Keratinocyte (primary cell): ENCODE measurements around the gene ADGRG1. TPM values are rescaled to one million over a fixed set of nuclear protein-coding genes. Genes with fewer than 3 reads are reported as not detected.

Experiments
- DNase-seq: peaks from one replicate; pipeline ENCODE4 v3.0.0-alpha.2; 2011; ENCODE audit warnings: low read depth, missing footprints, low spot score
- FAIRE-seq: peaks from 2 replicates; lab custom pipeline; 2011; peaks lifted over from hg19 to GRCh38; lab: Jason Lieb, UNC
- H2AFZ ChIP-seq: 2 replicates; pipeline ENCODE4 v1.6.0; 2012; ENCODE audit warnings: low read length, control low read depth, inconsistent platforms; ENCODE audit not compliant: control insufficient read depth
- H3K27ac ChIP-seq: 2 replicates; pipeline ENCODE4 v1.5.1; 2011; ENCODE audit warnings: low read length; ENCODE audit not compliant: control insufficient read depth, insufficient read depth
- H3K27me3 ChIP-seq: 3 replicates; pipeline ENCODE4 v1.6.0; 2011; ENCODE audit warnings: low read length; ENCODE audit not compliant: control insufficient read depth, insufficient read depth; ENCODE audit errors: extremely low read depth
- H3K36me3 ChIP-seq, 2 experiments: 2 replicates in 1 of 2; 3 replicates in 1 of 2; pipeline ENCODE4 v1.5.1; 2011; ENCODE audit warnings: low read length in 2 of 2, mild to moderate bottlenecking in 1 of 2; ENCODE audit not compliant: control insufficient read depth in 2 of 2, insufficient read depth in 2 of 2; ENCODE audit errors: extremely low read depth in 1 of 2
- H3K4me1 ChIP-seq: 3 replicates; pipeline ENCODE4 v1.5.1; 2011; ENCODE audit warnings: low read length; ENCODE audit not compliant: control insufficient read depth, insufficient read depth; ENCODE audit errors: extremely low read depth
- H3K4me2 ChIP-seq: 3 replicates; pipeline ENCODE4 v1.6.0; 2011; ENCODE audit warnings: low read depth, low read length; ENCODE audit not compliant: control insufficient read depth, insufficient read depth; ENCODE audit errors: extremely low read depth
- H3K4me3 ChIP-seq, 3 experiments: fragments of 200-600 bp in 1 of 3; sonication (generic) in 1 of 3; 2 replicates in 2 of 3; 3 replicates in 1 of 3; pipeline ENCODE4 v1.5.1; 2011 to 2016; ENCODE audit warnings: low read length in 3 of 3, mild to moderate bottlenecking in 3 of 3, control low read depth in 2 of 3, inconsistent platforms in 1 of 3, low read depth in 1 of 3, mixed read lengths in 1 of 3, mixed run types in 1 of 3, moderate library complexity in 1 of 3; ENCODE audit not compliant: control insufficient read depth in 2 of 3, insufficient read depth in 2 of 3; ENCODE audit errors: extremely low read depth in 1 of 3
- H3K79me2 ChIP-seq: 2 replicates; pipeline ENCODE4 v1.6.0; 2012; ENCODE audit warnings: low read length; ENCODE audit not compliant: control insufficient read depth, insufficient read depth
- H3K9ac ChIP-seq: 3 replicates; pipeline ENCODE4 v1.6.0; 2011; ENCODE audit warnings: low read length; ENCODE audit not compliant: control insufficient read depth, insufficient read depth; ENCODE audit errors: extremely low read depth
- H3K9me1 ChIP-seq: 3 replicates; pipeline ENCODE4 v1.6.0; 2011; ENCODE audit warnings: low read length; ENCODE audit not compliant: control insufficient read depth, insufficient read depth; ENCODE audit errors: extremely low read depth
- H3K9me3 ChIP-seq: 2 replicates; pipeline ENCODE4 v1.5.1; 2012; ENCODE audit warnings: low read depth, low read length; ENCODE audit not compliant: control insufficient read depth
- H4K20me1 ChIP-seq: 3 replicates; pipeline ENCODE4 v1.6.0; 2011; ENCODE audit warnings: low read length; ENCODE audit not compliant: control insufficient read depth, insufficient read depth; ENCODE audit errors: extremely low read depth
- CTCF ChIP-seq, 3 experiments: IDR thresholded peaks in 1 of 3; conservative IDR thresholded peaks in 1 of 3; optimal IDR thresholded peaks in 1 of 3; 2 replicates in 2 of 3; 3 replicates in 1 of 3; pipeline versions ENCODE3 to v1.5.1; 2011; ENCODE audit warnings: low read length in 3 of 3, mild to moderate bottlenecking in 3 of 3, moderate library complexity in 2 of 3, control low read depth in 1 of 3, inconsistent platforms in 1 of 3; ENCODE audit not compliant: insufficient read depth in 2 of 3; ENCODE audit errors: extremely low read depth in 1 of 3
- EZH2 ChIP-seq: IDR thresholded peaks from one replicate; pipeline ENCODE4 v1.6.1; 2012; ENCODE audit warnings: inconsistent platforms, mild to moderate bottlenecking, low read length, moderate library complexity
- dilution Hi-C: fragments of 300-500 bp; cut with MboI; formaldehyde crosslinking; loops from one replicate; pipeline ENCODE4 v1.7.0; 2020; ENCODE audit warnings: low sequenced_read_pairs; ENCODE audit not compliant: extremely low pct_ligation_motif_present
- polyA plus RNA-seq, 5 experiments: library from polyadenylated mRNA; depleted of rRNA in 3 of 5; stranded (reverse) in 3 of 5; stranded (forward) in 1 of 5; unstranded in 1 of 5; fragments of >200 nt; gene quantifications; 1 replicate in 1 of 5; 2 replicates in 3 of 5; 3 replicates in 1 of 5; pipeline versions ENCODE4 v1.2.1 to v1.2.3, GENCODE V29; 2011 to 2012; ENCODE audit warnings: missing spikeins in 2 of 5, low read depth in 1 of 5, low replicate concordance in 1 of 5

Gene ADGRG1
- polyA plus RNA-seq, 1 donor (not counting 4 experiments of a cell fraction or from before 2014, with no cell fraction given), result 28.4 TPM

- no peaks in the 10 kb centered on the region for H3K36me3 ChIP-seq
- dilution Hi-C loops, result no loop called here
- no peak overlapping the region for H3K4me3 ChIP-seq
- DNase-seq, result no peak
- no peaks in the 10 kb centered on the region for H3K9me3 ChIP-seq
- no peaks in the 10 kb centered on the region for H3K27me3 ChIP-seq
- no peaks in the 10 kb centered on the region for H3K79me2 ChIP-seq
- TF ChIP-seq EZH2 (no peak), CTCF (optimal IDR thresholded peaks at IDR 0.05 in 1 of 3, IDR thresholded peaks at IDR 0.05 in 1 of 3, conservative IDR thresholded peaks at IDR 0.05 in 1 of 3; ENCODE audit: extremely low read depth in 1 of 3, insufficient read depth in 2 of 3, low read length in 3 of 3) (no peak)
- H3K4me2 ChIP-seq, result no peak overlapping the region
- no peak for FAIRE-seq
- H3K9me1 ChIP-seq, result no peaks in the 10 kb centered on the region
- H3K4me1 ChIP-seq, result no peaks in the 10 kb centered on the region
- H2AFZ ChIP-seq, result no peak overlapping the region
- no peaks in the 10 kb centered on the region for H4K20me1 ChIP-seq
- no peak overlapping the region for H3K27ac ChIP-seq
- H3K9ac ChIP-seq, result no peak overlapping the region
Observed at GRCh38 chr16:57676553-57677085, 48.2 kb downstream of the ADGRG1 start.

- H3K4me3 ChIP-seq, result no peak overlapping the region
- no peaks in the 10 kb centered on the region for H3K4me1 ChIP-seq
- no peaks in the 10 kb centered on the region for H3K9me3 ChIP-seq
- FAIRE-seq, result no peak
- H3K27me3 ChIP-seq, result no peaks in the 10 kb centered on the region
- no peak for DNase-seq
- no peaks in the 10 kb centered on the region for H4K20me1 ChIP-seq
- H3K79me2 ChIP-seq, result no peaks in the 10 kb centered on the region
- dilution Hi-C loops, result no loop called here
- H3K27ac ChIP-seq, result no peak overlapping the region
- H2AFZ ChIP-seq, result no peak overlapping the region
- no peaks in the 10 kb centered on the region for H3K9me1 ChIP-seq
- H3K4me2 ChIP-seq, result no peak overlapping the region
- H3K36me3 ChIP-seq, result no peaks in the 10 kb centered on the region
- H3K9ac ChIP-seq, result no peak overlapping the region
- no peak for TF ChIP-seq CTCF (optimal IDR thresholded peaks at IDR 0.05 in 1 of 3, IDR thresholded peaks at IDR 0.05 in 1 of 3, conservative IDR thresholded peaks at IDR 0.05 in 1 of 3; ENCODE audit: extremely low read depth in 1 of 3, insufficient read depth in 2 of 3, low read length in 3 of 3)
- TF ChIP-seq EZH2, result no peak
Observed at GRCh38 chr16:57677622-57678369, 49.4 kb downstream of the ADGRG1 start.
